Purkinje cell (primary cell): ENCODE data around the gene FLT4. TPM values are rescaled to one million over a fixed set of nuclear protein-coding genes. Genes with fewer than 3 reads are reported as not detected.

ENCODE experiments used
- polyA plus RNA-seq: library from polyadenylated mRNA; unstranded; fragments of >200 nt; fragmentation: Nextera tagmentation; gene quantifications from 2 replicates; pipeline ENCODE4 v1.2.1, GENCODE V29; 2014

The FLT4 gene
- polyA plus RNA-seq: not detected in 2 replicates

DNA sequence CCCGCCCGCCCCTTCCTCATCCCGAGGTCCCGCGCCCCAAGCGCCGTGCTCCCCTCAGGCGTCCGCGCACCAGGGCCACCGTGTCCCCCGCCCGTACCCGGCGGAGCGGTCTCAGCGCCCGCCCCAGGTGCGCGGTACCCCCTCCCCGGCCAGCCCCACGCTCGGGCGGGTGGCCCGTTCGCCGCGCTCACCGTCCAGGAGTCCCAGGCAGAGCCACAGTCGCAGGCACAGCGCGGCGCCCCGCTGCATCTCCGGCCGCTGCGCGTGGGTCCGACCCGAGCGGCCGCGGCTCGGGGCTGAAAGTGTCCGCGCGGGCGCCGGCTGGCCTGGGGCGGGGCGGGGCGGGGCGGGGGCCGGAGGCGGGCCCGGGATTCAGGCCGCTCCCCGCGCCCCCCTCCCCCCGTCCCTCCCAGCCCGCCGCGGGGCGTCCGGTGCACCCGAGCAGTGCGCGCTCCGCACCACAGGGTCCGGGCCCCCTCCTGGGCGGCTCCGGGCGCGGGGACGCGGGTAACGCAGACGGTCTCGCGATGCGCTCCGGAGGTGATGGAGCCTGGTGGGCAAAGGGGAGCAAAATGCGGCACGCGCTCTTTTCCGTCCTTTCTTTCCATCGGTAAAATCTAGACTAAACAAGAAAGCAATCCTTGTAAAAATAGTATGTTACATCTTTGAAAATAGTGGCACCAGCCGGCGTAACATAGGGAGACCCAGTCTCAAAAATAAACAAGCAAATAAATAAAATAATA, at the start of gene FLT4:
Gene FLT4, minus strand, starts transcription at position 304 of the 743 bp plus-strand sequence. Its CDS starts 55 bp downstream, at position 249.

GRCh38 chr5:180591311-180591887, 58.0 kb downstream of the FLT4 start, which contains the start of gene SCGB3A1:
Gene SCGB3A1 (minus strand): TSS chr5:180591499. CDS start chr5:180591462, 37 bp downstream.

Other genes starting within 250 kb of the FLT4 start
- 3.0 and 4.3 TPM in 2 replicates for gene CNOT6, start 155.2 kb downstream of the FLT4 start, polyA plus RNA-seq
- gene SCGB3A1, start 58.1 kb downstream of the FLT4 start, polyA plus RNA-seq: not detected in 2 replicates
- not detected in 2 replicates for gene OR2Y1, start 90.5 kb upstream of the FLT4 start, polyA plus RNA-seq
- 1.9 and 5.5 TPM in 2 replicates for gene MGAT1, start 153.2 kb upstream of the FLT4 start, polyA plus RNA-seq
- gene ZFP62, start 211.7 kb upstream of the FLT4 start, polyA plus RNA-seq: 21.7 and 43.9 TPM in 2 replicates
- not detected in 2 replicates for gene BTNL8, start 249.6 kb upstream of the FLT4 start, polyA plus RNA-seq